HG03571 (cell line): ENCODE measurements around the gene GOLGA6L24.
"Not testable (repeated sequence)": the region's sequence is repeated elsewhere in the genome, so short reads cannot be mapped to it uniquely, and the experiment has no call there.

ENCODE experiments used
- ATAC-seq: cut with Tn5 transposase; IDR thresholded peaks from one replicate; pipeline ENCODE4 v1.9.1; 2021; ENCODE audit not compliant: unreplicated experiment

GOLGA6L24 gene, protein sequence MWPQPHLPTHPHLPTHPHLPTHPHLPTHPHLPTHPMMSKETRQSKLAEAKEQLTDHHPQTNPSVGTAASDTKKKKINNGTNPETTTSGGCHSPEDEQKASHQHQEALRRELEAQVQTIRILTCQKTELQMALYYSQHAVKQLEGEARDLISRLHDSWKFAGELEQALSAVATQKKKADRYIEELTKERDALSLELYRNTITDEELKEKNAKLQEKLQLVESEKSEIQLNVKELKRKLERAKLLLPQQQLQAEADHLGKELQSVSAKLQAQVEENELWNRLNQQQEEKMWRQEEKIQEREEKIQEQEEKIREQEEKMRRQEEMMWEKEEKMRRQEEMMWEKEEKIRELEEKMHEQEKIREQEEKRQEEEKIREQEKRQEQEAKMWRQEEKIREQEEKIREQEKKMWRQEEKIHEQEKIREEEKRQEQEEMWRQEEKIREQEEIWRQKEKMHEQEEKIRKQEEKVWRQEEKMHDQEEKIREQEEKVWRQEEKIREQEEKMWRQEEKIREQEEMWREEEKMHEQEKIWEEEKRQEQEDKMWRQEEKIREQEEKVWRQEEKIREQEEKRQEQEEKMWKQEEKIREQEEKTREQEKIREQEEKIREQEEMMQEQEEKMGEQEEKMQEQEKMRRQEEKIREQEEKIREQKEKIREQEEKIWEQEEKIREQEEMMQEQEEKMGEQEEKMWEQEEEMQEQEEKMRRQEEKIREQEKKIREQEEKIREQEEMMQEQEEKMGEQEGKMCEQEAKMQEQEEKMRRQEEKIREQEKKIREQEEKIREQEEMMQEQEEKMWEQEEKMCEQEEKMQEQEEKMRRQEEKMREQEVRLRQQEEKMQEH

DNA sequence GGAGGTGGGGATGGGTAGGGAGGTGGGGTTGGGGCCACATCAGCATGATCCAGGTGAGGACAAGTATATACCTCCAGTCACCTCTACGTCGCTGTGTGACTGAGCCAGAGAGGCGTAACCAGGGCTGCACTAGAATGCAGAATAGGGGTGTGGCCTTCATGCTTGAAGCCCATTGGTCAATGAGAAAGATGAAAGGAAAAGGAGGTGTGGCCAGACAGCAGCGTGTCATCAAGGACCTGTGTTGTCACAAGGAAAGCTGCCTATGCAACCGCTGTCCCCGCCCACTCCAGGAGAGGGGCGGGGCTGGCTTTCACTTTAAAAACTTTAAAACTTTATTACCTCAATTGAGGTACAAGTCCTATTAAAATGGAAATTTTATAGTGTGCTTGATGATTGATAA, at the start of gene GOLGA6L24:
TSS of gene GOLGA6L24 (minus strand) at position 101 of the 400 bp plus-strand sequence. CDS start at position 40, 61 bp downstream.
- ATAC-seq = not testable (repeated sequence)

DNA sequence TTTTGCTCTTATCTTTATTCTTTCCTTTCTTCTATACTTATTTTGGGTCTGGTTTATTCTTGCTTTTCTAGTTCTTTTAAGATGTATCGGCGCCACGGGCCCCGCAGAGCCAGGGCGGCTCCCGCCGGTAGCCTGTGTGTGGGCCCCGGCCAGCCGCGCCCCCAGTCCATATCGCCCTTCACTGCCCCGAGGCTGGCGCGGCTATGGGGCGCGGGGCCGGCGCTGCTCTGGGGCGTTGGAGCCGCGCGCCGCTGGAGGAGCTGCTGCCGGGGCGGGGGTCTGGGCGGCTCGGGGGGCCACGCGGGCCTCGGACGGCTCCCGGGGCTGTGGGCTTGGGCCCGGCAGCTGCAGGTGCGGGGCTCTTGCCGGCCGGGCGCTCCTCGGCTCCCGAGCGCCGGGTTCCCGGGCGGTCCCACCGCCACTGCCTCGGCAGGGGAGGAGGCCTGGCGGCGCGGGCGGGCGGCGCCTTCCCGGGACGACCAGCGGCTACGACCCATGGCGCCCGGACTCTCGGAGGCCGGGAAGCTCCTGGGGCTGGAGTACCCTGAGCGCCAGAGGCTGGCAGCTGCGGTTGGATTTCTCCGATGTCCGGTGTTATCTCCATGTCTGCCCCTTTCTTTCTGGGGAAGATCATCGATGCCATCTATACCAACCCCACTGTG, 45.0 kb upstream of the GOLGA6L24 start:
- not testable (repeated sequence) for ATAC-seq

DNA sequence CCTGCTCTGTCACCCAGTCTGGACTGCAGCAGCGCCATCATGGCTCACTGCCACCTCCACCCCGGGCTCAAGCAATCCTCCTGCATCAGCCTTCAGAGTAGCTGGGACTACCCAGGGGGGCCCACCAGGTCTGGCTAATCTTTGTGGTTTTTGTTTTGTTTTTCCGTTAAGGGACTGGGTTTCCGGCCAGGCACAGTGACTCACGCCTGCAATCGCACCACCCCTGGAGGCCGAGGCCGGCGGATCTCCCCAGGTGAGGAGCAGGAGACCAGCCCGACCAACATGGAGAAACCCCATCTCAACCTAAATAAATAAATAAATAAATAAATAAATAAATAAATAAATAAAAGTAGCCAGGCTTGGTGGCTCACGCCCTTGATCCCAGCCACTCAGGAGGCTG, 38.1 kb upstream of the GOLGA6L24 start:
- not testable (repeated sequence) for ATAC-seq

DNA sequence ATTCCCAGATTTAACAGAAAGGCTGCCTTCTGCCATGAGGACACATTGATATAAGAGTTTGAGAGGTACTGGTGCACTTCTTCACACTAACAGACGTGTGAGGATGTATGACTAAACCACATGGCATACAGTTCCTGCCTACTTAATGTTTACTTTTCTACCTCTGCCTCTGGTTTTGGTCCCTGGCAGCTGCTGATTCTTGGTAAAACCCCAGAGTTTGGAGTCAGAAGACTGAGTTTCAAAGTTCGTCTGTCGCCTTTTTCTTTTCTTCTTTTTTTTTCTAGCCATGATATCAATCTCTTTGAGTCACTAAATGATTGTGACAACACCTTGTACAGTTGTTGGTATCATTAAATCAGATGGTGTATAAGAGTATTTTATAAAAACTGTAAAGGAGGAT, 22.2 kb upstream of the GOLGA6L24 start:
- ATAC-seq = not testable (repeated sequence)

DNA sequence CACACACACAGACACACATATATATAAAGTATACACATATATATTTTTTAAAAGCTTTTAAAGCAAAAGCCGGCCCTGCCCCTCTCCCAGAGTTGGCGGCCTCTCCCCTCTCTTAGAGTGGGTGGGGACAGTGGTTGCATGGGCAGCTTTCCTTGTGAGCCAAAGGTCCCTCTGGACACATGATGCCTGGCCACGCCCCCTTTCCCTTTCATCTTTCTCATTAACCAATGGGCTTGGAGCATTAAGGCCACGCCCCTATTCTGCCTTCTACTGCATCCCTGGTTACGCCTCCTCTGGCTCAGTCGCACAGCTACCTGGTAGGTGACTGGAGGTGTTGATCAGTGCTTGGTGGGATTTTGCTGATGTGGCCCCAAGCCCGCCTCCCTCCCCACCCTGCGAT, 20.5 kb upstream of the GOLGA6L24 start, which contains the start of gene GOLGA8F:
TSS of gene GOLGA8F (plus strand) at position 301 of the 400 bp plus-strand sequence. CDS start at position 399, 98 bp downstream.
- not testable (repeated sequence) for ATAC-seq

DNA sequence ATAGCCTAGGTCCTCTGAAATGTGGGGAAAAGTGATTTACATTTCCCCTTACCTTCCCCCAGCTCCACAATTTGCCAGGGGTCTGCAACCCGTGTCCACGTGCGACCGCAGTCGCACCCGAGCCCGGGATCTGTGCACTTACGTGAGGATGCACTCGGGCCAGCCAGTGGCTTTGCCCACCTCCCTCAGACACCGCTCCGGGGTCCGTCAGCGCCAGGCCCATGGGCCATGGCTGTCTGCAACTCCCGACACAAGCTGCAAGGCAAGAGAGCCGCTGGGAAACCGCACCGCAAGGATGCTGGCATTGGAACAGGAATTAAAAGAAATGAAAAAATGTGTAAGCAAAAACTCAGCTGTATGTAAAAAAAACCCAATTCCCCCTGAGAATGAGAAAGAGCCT, 7.6 kb upstream of the GOLGA6L24 start:
- ATAC-seq = not testable (repeated sequence)

DNA sequence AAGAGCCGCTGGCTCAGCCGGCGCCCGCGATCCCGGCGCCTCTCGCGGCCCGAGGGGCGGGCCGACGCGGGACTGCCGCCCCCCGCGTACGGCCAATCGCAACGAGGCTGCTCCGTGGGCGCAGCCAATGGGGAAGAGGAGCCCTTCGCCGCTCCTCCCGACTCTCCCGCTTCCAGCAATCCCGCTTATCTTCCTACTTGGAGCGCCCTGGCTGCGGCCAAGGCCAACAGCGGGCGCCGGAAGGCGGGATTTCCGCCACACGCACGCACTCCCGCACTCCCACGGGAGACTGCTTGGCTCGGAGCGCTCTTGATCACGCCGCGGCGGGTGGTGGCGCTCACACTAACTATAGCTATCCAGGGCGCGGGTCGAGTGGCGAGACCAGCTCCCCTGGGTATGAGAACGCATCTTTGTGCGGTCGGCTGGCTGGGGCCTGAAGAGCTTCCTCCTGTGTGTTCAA, 35.7 kb downstream of the GOLGA6L24 start, which contains the start of gene HERC2:
TSS of gene HERC2 (minus strand) at position 51 of the 460 bp plus-strand sequence. CDS start 746 bp downstream, outside the sequence.
- ATAC-seq = not testable (repeated sequence)

DNA sequence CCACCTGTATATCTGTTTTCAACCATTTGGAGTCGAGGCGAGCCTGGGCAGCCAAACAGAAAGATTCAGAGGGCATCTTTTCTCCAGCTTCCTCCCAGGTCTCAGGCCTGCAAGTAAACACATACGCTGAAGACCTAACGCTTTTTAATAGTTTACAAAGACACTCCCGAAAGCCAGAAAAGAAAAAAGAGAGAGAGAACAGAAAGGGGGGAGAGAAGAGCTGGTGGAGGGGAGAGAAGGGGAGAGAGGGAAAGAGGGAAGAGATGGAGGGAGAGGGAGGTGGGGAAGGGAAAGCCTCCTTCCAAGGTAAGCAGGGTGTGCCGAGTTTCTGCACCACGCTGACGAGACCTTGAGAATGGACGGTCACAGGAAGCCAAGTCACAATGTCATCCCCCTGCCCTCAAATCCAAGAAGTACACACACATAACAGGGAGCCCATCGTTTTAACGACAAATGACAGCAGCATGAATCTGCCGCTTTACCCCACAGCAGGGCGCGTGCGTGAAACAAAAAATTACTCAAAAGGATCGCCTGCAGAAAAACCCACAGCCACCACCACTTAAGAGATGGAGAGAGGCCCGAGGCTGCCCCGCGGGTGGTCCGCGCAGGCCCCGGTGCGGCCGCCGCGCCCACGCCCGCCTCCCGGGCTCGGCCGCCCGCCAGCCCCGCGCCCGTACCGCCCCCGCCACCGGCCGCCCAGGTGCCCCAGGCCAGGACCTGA, 36.4 kb downstream of the GOLGA6L24 start:
- not testable (repeated sequence) for ATAC-seq

DNA sequence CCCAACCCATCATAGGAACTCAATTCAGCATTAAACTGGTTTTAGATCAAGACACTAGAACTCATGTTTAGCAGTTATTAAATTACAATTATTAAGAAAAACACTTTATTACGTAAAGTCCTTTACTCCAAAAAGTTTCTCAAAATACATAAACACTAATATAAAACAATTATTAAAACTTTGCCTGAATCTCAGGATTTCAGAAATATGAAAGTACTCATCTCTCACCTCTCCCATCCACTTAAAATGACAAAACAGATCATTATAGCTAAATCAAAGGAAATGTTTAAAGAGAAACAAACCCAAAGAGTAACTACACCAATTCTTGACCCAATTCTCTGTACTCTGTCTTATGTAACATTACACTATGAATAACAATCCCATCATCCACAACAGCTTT, 38.2 kb downstream of the GOLGA6L24 start:
- ATAC-seq = not testable (repeated sequence)

DNA sequence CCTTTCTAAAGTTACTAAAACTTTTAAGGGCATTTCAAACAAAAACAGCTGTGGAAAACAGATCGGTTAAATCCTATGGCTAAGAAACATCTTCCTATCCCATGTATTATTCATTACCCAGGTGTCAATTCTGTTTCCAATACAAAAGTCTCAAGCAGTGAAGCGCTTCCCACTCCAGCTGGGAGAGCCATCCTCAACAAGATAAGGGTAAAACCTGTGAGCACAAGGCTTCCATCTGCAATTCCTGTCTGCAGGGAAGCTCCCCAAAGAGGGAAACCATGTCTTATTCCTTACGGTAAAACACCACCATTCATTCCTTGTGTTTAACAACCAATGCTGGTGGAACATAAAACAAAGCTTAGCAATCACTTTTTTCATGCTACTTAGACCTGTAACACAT, 39.1 kb downstream of the GOLGA6L24 start:
- ATAC-seq = not testable (repeated sequence)

DNA sequence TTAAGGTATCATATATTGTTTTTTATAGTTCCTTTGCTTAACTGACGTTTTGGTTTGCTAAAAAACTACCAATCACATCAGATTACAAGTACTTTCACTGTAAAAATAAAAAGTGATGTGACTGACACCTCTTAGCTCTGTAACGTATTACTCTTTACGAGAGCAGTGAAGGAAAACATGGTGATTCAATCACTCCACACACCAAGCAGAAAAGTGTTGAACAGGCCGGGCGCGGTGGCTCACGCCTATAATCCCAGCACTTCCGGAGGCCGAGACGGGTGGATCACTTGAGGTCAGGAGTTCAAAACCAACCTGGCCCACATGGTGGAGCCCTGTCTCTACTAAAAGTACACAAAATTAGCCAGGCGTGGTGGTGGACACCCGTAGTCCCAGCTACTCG, 39.8 kb downstream of the GOLGA6L24 start:
- ATAC-seq = not testable (repeated sequence)

DNA sequence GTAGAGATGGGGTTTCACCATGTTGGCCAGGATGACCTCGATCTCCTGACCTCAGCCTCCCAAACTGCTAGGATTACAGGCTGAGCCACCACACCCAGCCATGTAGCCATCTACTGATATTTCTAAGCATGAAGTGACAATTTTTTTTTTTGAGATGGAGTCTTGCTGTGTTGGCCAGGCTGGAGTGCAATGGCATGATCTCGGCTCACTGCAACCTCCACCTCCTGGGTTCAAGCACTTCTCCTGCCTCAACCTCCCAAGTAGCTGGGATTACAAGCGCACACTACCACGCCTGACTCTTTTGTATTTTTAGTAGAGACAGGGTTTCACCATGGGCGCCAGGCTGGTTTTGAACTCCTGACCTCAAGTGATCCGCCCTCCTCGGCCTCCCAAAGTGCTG, 40.9 kb downstream of the GOLGA6L24 start:
- not testable (repeated sequence) for ATAC-seq

DNA sequence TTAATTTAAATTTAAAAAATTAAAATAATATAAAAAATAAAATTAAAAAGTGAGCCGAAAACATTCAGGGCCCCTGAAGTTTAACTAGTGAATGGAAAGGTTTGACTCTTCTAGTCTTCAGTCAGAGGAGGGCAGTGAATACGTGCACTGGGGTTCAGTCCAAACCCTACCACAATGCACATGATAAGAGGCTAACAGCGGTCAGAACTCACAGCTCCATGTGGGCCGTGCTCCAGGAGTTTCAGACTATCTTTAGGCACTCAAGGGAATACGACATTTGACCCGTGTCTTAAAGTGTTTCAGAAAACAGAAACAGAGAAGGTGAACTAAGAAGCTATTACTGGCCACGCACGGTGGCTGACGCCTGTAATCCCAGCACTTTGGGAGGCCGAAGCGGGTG, 47.4 kb downstream of the GOLGA6L24 start:
- ATAC-seq = not testable (repeated sequence)

DNA sequence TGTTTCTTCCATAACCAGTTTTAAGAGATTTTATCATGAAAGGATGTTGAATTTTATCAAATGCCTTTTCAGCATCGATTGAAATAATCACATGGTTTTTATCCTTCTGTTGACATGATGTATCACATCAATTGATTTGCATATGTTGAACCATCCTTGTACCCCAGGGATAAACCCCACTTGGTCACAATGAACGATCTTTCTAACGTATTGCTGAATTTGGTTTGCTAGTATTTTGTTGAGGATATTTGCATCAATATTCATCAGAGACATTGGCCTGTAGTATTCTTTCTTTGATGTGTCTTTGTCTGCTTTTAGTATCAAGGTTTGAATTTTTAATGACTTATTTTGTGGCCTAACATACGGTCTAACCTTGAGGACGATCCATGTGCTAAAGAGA, 49.2 kb downstream of the GOLGA6L24 start:
- ATAC-seq = not testable (repeated sequence)
